Trophoblast cell (in vitro differentiated cells and primary cell): ENCODE measurements around the gene FOXD1.

Source experiments
- DNase-seq, 2 donors: peaks; one replicate each; pipeline ENCODE4 v3.0.0-alpha.2; 2016
- H2AFZ ChIP-seq: 2 replicates; pipeline ENCODE4 v1.6.1; 2013; ENCODE audit warnings: low read length, moderate library complexity, mild to moderate bottlenecking; ENCODE audit not compliant: insufficient read depth, poor library complexity
- H2AK5ac ChIP-seq: 2 replicates; pipeline ENCODE4 v1.6.1; 2013; ENCODE audit warnings: mild to moderate bottlenecking, low read length
- H2BK120ac ChIP-seq: 2 replicates; pipeline ENCODE4 v1.6.1; 2013; ENCODE audit warnings: low read length, mild to moderate bottlenecking, moderate library complexity; ENCODE audit not compliant: insufficient read depth, poor library complexity
- H2BK12ac ChIP-seq: 2 replicates; pipeline ENCODE4 v1.6.1; 2013; ENCODE audit warnings: mild to moderate bottlenecking, low read length, moderate library complexity
- H2BK5ac ChIP-seq: 2 replicates; pipeline ENCODE4 v1.6.1; 2013; ENCODE audit warnings: low read length, low read depth, moderate library complexity, mild to moderate bottlenecking; ENCODE audit not compliant: poor library complexity
- H3K14ac ChIP-seq: 2 replicates; pipeline ENCODE4 v1.6.1; 2013; ENCODE audit warnings: mild to moderate bottlenecking, low read length
- H3K18ac ChIP-seq: 2 replicates; pipeline ENCODE4 v1.6.1; 2013; ENCODE audit warnings: mild to moderate bottlenecking, low read length
- H3K23ac ChIP-seq: 2 replicates; pipeline ENCODE4 v1.6.1; 2013; ENCODE audit warnings: low read length
- H3K27ac ChIP-seq: 2 replicates; pipeline ENCODE4 v1.5.1; 2013; ENCODE audit warnings: low read depth, mild to moderate bottlenecking, inconsistent platforms, low read length, moderate library complexity
- H3K27me3 ChIP-seq: 2 replicates; pipeline ENCODE4 v1.6.1; 2013; ENCODE audit warnings: inconsistent platforms, mild to moderate bottlenecking, low read length, moderate library complexity; ENCODE audit not compliant: insufficient read depth
- H3K36me3 ChIP-seq, 2 experiments: 1 replicate in 1 of 2; 2 replicates in 1 of 2; pipeline ENCODE4 v1.6.1; 2013; ENCODE audit warnings: low read length in 2 of 2, mild to moderate bottlenecking in 2 of 2, moderate library complexity in 1 of 2; ENCODE audit not compliant: insufficient read depth in 2 of 2, control insufficient read depth in 1 of 2
- H3K4ac ChIP-seq: 2 replicates; pipeline ENCODE4 v1.6.1; 2013; ENCODE audit warnings: low read depth, mild to moderate bottlenecking, low read length, moderate library complexity
- H3K4me1 ChIP-seq, 2 experiments: 1 replicate in 1 of 2; 2 replicates in 1 of 2; pipeline ENCODE4 v1.6.1; 2013; ENCODE audit warnings: low read length in 2 of 2, mild to moderate bottlenecking in 2 of 2, moderate library complexity in 1 of 2; ENCODE audit not compliant: insufficient read depth in 2 of 2, control insufficient read depth in 1 of 2
- H3K4me2 ChIP-seq: 2 replicates; pipeline ENCODE4 v1.6.1; 2013; ENCODE audit warnings: inconsistent platforms, mild to moderate bottlenecking, low read length, moderate library complexity
- H3K4me3 ChIP-seq: 2 replicates; pipeline ENCODE4 v1.5.1; 2013; ENCODE audit warnings: mild to moderate bottlenecking, low read depth, low read length, inconsistent platforms
- H3K79me1 ChIP-seq: one replicate; pipeline ENCODE4 v1.6.1; 2013; ENCODE audit warnings: low read length
- H3K79me2 ChIP-seq: 2 replicates; pipeline ENCODE4 v1.6.1; 2013; ENCODE audit warnings: low read length, mild to moderate bottlenecking; ENCODE audit not compliant: control insufficient read depth, insufficient read depth, poor library complexity
- H3K9ac ChIP-seq: 2 replicates; pipeline ENCODE4 v1.6.1; 2013; ENCODE audit warnings: mild to moderate bottlenecking, low read length
- H3K9me3 ChIP-seq: 2 replicates; pipeline ENCODE4 v1.6.1; 2013; ENCODE audit warnings: low read depth, mild to moderate bottlenecking, control low read depth, inconsistent platforms, low read length; ENCODE audit not compliant: insufficient read depth
- H4K12ac ChIP-seq: 2 replicates; pipeline ENCODE4 v1.6.1; 2013; ENCODE audit warnings: low read depth, mild to moderate bottlenecking, low read length, moderate library complexity
- H4K8ac ChIP-seq: 2 replicates; pipeline ENCODE4 v1.6.1; 2013; ENCODE audit warnings: low read depth, mild to moderate bottlenecking, low read length, moderate library complexity
- H4K91ac ChIP-seq: one replicate; pipeline ENCODE4 v1.6.1; 2013; ENCODE audit warnings: low read depth, mild to moderate bottlenecking, low read length, moderate library complexity
- WGBS: extraction: QIAGEN DNeasy Blood & Tissue Kit; methylation state at CpG from one replicate; pipeline ENCODE4 v1.1.7; 2013; ENCODE audit warnings: missing lambda C conversion rate; ENCODE audit not compliant: insufficient read length, insufficient coverage; ENCODE audit errors: extremely low coverage; 5-methylcytosine and 5-hydroxymethylcytosine counted together

FOXD1 gene

DNA sequence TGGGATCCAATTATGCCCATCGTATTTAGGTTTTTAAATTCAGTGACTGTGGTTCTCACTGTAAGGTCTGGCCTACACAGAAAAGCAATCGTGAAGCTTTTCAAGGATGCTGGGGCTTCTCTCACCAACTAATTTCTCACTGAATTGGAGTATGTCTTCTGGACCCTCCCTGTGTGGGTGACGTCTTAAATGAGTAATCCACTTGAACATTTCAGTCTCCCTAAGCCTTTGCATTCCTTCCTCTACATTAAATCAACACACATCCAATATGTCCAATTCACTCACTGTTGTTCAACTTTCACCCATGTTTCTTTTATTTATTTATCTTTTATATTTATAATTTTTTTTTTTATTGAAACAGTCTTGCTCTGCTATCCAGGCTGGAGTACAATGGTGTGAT, 37.1 kb upstream of the FOXD1 start:
- no peaks in the 10 kb centered on the region for H3K4me1 ChIP-seq
- H2BK5ac ChIP-seq = no peak overlapping the region

DNA sequence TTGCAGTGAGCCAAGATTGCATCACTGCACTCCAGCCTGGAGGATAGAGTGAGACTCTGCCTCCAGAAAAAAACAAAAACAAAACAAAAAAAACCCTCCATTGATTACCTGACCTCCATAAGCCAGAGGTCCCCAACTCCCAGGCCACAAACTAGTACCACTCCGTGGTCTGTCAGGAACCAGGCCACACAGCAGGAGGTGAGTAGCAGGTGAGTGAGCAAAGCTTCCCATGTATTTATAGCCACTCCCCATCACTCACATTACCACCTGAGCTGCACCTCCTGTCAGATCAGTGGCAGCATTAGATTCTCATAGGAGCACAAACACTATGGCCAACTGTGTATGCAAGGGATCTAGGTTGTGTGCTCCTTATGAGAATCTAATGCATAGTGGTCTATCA, 35.9 kb upstream of the FOXD1 start:
- H4K91ac ChIP-seq = no peak overlapping the region
- H3K36me3 ChIP-seq = no peaks in the 10 kb centered on the region
- WGBS = no CpG with 5 or more reads among the region's 1 CpG
- H3K4me3 ChIP-seq = no peak overlapping the region
- H2BK120ac ChIP-seq = no peak overlapping the region
- no peak overlapping the region for H3K9ac ChIP-seq
- H2BK5ac ChIP-seq = no peak overlapping the region
- no peak overlapping the region for H2AFZ ChIP-seq
- H3K4ac ChIP-seq = no peak overlapping the region
- H3K4me1 ChIP-seq = no peaks in the 10 kb centered on the region
- no peak overlapping the region for H3K14ac ChIP-seq
- H2BK12ac ChIP-seq = no peak overlapping the region
- H2AK5ac ChIP-seq = no peak overlapping the region
- no peak overlapping the region for H3K4me2 ChIP-seq
- no peak overlapping the region for H4K12ac ChIP-seq
- no peak overlapping the region for H3K27ac ChIP-seq
- no peaks in the 10 kb centered on the region for H3K79me1 ChIP-seq
- no peak overlapping the region for H4K8ac ChIP-seq
- H3K79me2 ChIP-seq = no peaks in the 10 kb centered on the region
- DNase-seq = no peak
- peaks cover 2% of the 10 kb centered on the region for H3K9me3 ChIP-seq
- no peaks in the 10 kb centered on the region for H3K27me3 ChIP-seq
- H3K18ac ChIP-seq = no peak overlapping the region
- no peak overlapping the region for H3K23ac ChIP-seq

More for the DNA sequence above, 37.1 kb upstream of the FOXD1 start:
- H3K4me2 ChIP-seq = no peak overlapping the region
- H3K9ac ChIP-seq = no peak overlapping the region
- no peak overlapping the region for H4K8ac ChIP-seq
- no peak overlapping the region for H2AK5ac ChIP-seq
- no peak overlapping the region for H3K4me3 ChIP-seq
- H3K79me2 ChIP-seq = no peaks in the 10 kb centered on the region
- H4K91ac ChIP-seq = no peak overlapping the region
- H3K79me1 ChIP-seq = no peaks in the 10 kb centered on the region
- H4K12ac ChIP-seq = no peak overlapping the region
- peaks cover 2% of the 10 kb centered on the region for H3K9me3 ChIP-seq
- H3K23ac ChIP-seq = no peak overlapping the region
- no peak for DNase-seq
- no peaks in the 10 kb centered on the region for H3K36me3 ChIP-seq
- no CpG with 5 or more reads among the region's 3 CpGs for WGBS
- no peak overlapping the region for H2BK120ac ChIP-seq
- no peak overlapping the region for H3K14ac ChIP-seq
- no peak overlapping the region for H3K18ac ChIP-seq
- H2BK12ac ChIP-seq = no peak overlapping the region
- H3K27ac ChIP-seq = no peak overlapping the region
- no peak overlapping the region for H2AFZ ChIP-seq
- H3K4ac ChIP-seq = no peak overlapping the region
- no peaks in the 10 kb centered on the region for H3K27me3 ChIP-seq

DNA sequence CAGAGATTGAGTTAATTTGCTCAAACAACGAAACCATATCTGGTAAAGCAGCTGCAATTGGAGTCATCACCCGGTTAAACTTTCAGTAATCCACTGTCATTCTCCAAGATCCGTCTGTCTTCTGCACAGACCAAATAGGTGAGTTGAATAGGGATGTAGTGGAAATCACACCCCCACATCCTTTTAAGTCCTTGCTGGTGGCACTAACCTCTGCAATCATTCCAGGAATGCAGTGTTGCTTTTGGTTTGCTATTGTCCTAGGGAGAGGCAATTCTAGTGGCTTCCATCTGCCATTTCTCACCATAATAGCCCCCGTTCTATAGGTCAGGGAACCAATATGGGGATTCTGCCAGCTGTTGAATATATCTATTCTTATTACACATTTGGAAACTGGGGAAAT, 35.1 kb upstream of the FOXD1 start:
- Histone ChIP-seq H2BK120ac (no peak overlapping the region), H4K91ac (no peak overlapping the region), H3K4me1 (no peaks in the 10 kb centered on the region), H3K79me2 (no peaks in the 10 kb centered on the region), H4K8ac (no peak overlapping the region), H3K9ac (no peak overlapping the region), H3K27ac (no peak overlapping the region), H3K4me2 (no peak overlapping the region), H2AK5ac (no peak overlapping the region), H3K4me3 (no peak overlapping the region), H2BK5ac (no peak overlapping the region), H2AFZ (no peak overlapping the region), H3K36me3 (no peaks in the 10 kb centered on the region), H3K23ac (no peak overlapping the region), H3K18ac (no peak overlapping the region), H4K12ac (no peak overlapping the region), H3K9me3 (peaks cover 2% of the 10 kb centered on the region), H3K14ac (no peak overlapping the region), H3K27me3 (no peaks in the 10 kb centered on the region), H2BK12ac (no peak overlapping the region), H3K4ac (no peak overlapping the region), H3K79me1 (no peaks in the 10 kb centered on the region)
- no CpG with 5 or more reads among the region's 4 CpGs for WGBS
- DNase-seq = no peak

DNA sequence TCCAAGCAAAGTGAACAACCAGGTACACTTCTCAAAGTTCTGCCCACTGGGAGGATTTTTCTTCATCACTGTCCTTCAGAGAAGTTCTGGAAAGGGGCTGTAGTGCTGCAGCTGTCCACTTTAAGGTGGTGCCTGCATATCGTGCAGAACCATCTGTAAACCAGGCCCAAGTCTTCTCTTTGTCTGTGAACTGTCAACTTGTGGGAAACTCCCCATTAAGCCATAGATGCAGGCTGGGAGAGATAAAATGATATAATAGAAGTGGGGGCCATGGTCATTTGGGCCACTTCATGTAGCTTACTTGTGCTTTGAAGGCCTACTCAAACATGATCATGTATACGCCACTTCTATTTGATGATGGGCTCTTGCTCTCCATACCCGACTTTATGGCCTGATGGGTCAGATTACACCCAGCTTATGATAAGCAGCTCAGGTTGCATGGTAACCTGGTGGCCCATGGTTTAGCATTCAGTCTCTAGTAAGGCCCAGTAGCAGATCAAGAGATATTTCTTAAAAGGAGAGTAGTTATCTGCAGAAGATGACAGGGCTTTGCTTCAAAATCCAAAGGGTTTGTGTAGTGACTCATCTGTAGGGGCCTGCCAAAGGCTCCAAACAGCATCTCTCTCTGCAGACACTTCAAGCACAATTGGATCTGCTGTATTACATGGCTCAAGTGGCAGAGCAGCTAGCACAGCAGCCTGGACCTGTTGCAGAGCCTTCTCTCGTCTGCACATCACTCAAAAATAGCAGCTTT, 34.0 kb upstream of the FOXD1 start:
- no peak overlapping the region for H3K23ac ChIP-seq
- no peaks in the 10 kb centered on the region for H3K79me1 ChIP-seq
- H3K27ac ChIP-seq = no peak overlapping the region
- H2AK5ac ChIP-seq = no peak overlapping the region
- no CpG with 5 or more reads among the region's 4 CpGs for WGBS
- no peak overlapping the region for H2AFZ ChIP-seq
- H4K8ac ChIP-seq = no peak overlapping the region
- H4K12ac ChIP-seq = no peak overlapping the region
- no peak overlapping the region for H3K4me2 ChIP-seq
- H3K4ac ChIP-seq = no peak overlapping the region
- H3K9ac ChIP-seq = no peak overlapping the region
- no peak for DNase-seq
- no peak overlapping the region for H3K4me3 ChIP-seq
- H2BK12ac ChIP-seq = no peak overlapping the region
- H2BK5ac ChIP-seq = no peak overlapping the region
- H4K91ac ChIP-seq = no peak overlapping the region
- no peaks in the 10 kb centered on the region for H3K27me3 ChIP-seq
- H3K9me3 ChIP-seq = peaks cover 2% of the 10 kb centered on the region
- no peak overlapping the region for H2BK120ac ChIP-seq
- H3K14ac ChIP-seq = no peak overlapping the region
- H3K18ac ChIP-seq = no peak overlapping the region
- no peaks in the 10 kb centered on the region for H3K36me3 ChIP-seq
- no peaks in the 10 kb centered on the region for H3K4me1 ChIP-seq
- no peaks in the 10 kb centered on the region for H3K79me2 ChIP-seq
